ENCODE measurements around the gene MPZ.

- TF ChIP-seq ZFP30 (CRISPR knock-in tag; IDR thresholded peaks at IDR 0.05) (no peak), CREB5 (CRISPR knock-in tag; IDR thresholded peaks at IDR 0.05; ENCODE audit: low read depth) (no peak), PATZ1 (CRISPR knock-in tag; IDR thresholded peaks at IDR 0.05; ENCODE audit: borderline replicate concordance) (no peak), CSDC2 (CRISPR knock-in tag; IDR thresholded peaks at IDR 0.05) (no peak)
Observed at GRCh38 chr1:161265305-161265704, 44.5 kb downstream of the MPZ start.

Data from SK-N-SH treated with all-trans-retinoic acid at 6 μM for 48 hours (cell line).